ENCODE results near the gene ZC3H10. TPM values are rescaled to one million over a fixed set of nuclear protein-coding genes. Genes with fewer than 3 reads are reported as not detected.

ZC3H10 gene
- total RNA-seq, 4 donors from 2014 or later = 3.1 to 9.1 (median 3.7) TPM

- Histone ChIP-seq H3K4me1 (peaks cover 24 to 28% of the 10 kb centered on the region in 2 donors), H3K4me3 (peak overlapping the region; percentile 61 to 82 (median 75)), H3K36me3 (no peaks in the 10 kb centered on the region), H3K27ac (peak overlapping the region; percentile 88 to 97 (median 96)), H3K9me3 (no peaks in the 10 kb centered on the region), H3K27me3 (no peaks in the 10 kb centered on the region)
- ATAC-seq (peak; percentile 59 to 63), DNase-seq (peak; percentile 23 to 69)
- intact Hi-C loops (cut with DNase I; ENCODE audit: low total_unique reads) (loop anchor here (1.0 kb wide), 1 partner anchor 23 kb away; the partner anchor contains the start of gene ESYT1), in situ Hi-C loops (cut with MboI; ENCODE audit: low sequenced_read_pairs in 4 of 4) (no loop called here)
- no peak for TF ChIP-seq POLR2A (IDR thresholded peaks at IDR 0.05)
- TF ChIP-seq CTCF (IDR thresholded peaks at IDR 0.05 in 4 of 5, conservative IDR thresholded peaks at IDR 0.05 in 1 of 5) = peak; percentile 57 to 75 (median 60)
Observed at GRCh38 chr12:56151672-56152131, 33.6 kb downstream of the ZC3H10 start.

- H3K27me3 ChIP-seq = no peaks in the 10 kb centered on the region
- H3K4me1 ChIP-seq = peaks cover 24 to 34% of the 10 kb centered on the region in 2 donors
- in situ Hi-C loops (cut with MboI; ENCODE audit: low sequenced_read_pairs in 4 of 4) = no loop called here
- peak within 1 kb of the TSS; percentile 61 to 82 (median 75) for H3K4me3 ChIP-seq
- peak; percentile 92 to 93 for DNase-seq
- peak; percentile 86 to 93 for ATAC-seq
- peak; percentile 54 to 61 for TF ChIP-seq POLR2A (IDR thresholded peaks at IDR 0.05)
- TF ChIP-seq CTCF (IDR thresholded peaks at IDR 0.05 in 4 of 5, conservative IDR thresholded peaks at IDR 0.05 in 1 of 5) = no peak
- H3K36me3 ChIP-seq = no peaks in the 10 kb centered on the region
- no peaks in the 10 kb centered on the region for H3K9me3 ChIP-seq
- intact Hi-C loops (cut with DNase I; ENCODE audit: low total_unique reads) = loop anchor here (1.0 kb wide), 1 partner anchor 24 kb away; the partner anchor contains the start of gene ESYT1
- H3K27ac ChIP-seq = peak within 1 kb of the TSS; percentile 88 to 97 (median 96)
Observed at GRCh38 chr12:56152132-56152755, 34.2 kb downstream of the ZC3H10 start, which contains the start of gene MYL6B. Gene MYL6B (plus strand): TSS chr12:56152587. CDS start chr12:56153919, 1,332 bp downstream.

GRCh38 chr12:56152756-56153677 lies 35.0 kb downstream of the ZC3H10 start:
- peak overlapping the region; percentile 61 to 82 (median 75) for H3K4me3 ChIP-seq
- intact Hi-C loops (cut with DNase I; ENCODE audit: low total_unique reads) = loop anchor here (1.0 kb wide), 1 partner anchor 25 kb away; the partner anchor contains the start of gene ESYT1
- DNase-seq = no peak
- H3K36me3 ChIP-seq = no peaks in the 10 kb centered on the region
- H3K27ac ChIP-seq = peak overlapping the region; percentile 88 to 97 (median 96)
- in situ Hi-C loops (cut with MboI; ENCODE audit: low sequenced_read_pairs in 4 of 4) = no loop called here
- no peak for ATAC-seq
- peaks cover 24 to 40% of the 10 kb centered on the region in 2 donors for H3K4me1 ChIP-seq
- no peaks in the 10 kb centered on the region for H3K9me3 ChIP-seq
- no peak for TF ChIP-seq CTCF (IDR thresholded peaks at IDR 0.05 in 4 of 5, conservative IDR thresholded peaks at IDR 0.05 in 1 of 5)
- no peak for TF ChIP-seq POLR2A (IDR thresholded peaks at IDR 0.05)
- no peaks in the 10 kb centered on the region for H3K27me3 ChIP-seq

- peak overlapping the region in 1 of 4 donors; percentile 3 for H3K4me3 ChIP-seq
- no peak for TF ChIP-seq POLR2A (IDR thresholded peaks at IDR 0.05)
- no peak for TF ChIP-seq CTCF (IDR thresholded peaks at IDR 0.05 in 4 of 5, conservative IDR thresholded peaks at IDR 0.05 in 1 of 5)
- in situ Hi-C loops (cut with MboI; ENCODE audit: low sequenced_read_pairs in 4 of 4) = no loop called here
- H3K27me3 ChIP-seq = no peaks in the 10 kb centered on the region
- no peaks in the 10 kb centered on the region for H3K36me3 ChIP-seq
- H3K9me3 ChIP-seq = no peaks in the 10 kb centered on the region
- H3K4me1 ChIP-seq = peaks cover 24 to 40% of the 10 kb centered on the region in 2 donors
- ATAC-seq (no peak), DNase-seq (no peak)
- intact Hi-C loops (cut with DNase I; ENCODE audit: low total_unique reads) = no loop called here
- H3K27ac ChIP-seq = peak overlapping the region; percentile 88 to 97 (median 96)
Observed at GRCh38 chr12:56153678-56154065, 35.6 kb downstream of the ZC3H10 start.
